ENCODE data around the gene STIM1. TPM values are rescaled to one million over a fixed set of nuclear protein-coding genes. Genes with fewer than 3 reads are reported as not detected.

The STIM1 gene
- total and polyA plus RNA-seq, 10 of the 15 experiments (the other 5 are each of a cell fraction or from before 2014, with no cell fraction given) = 8.6 to 57.7 (median 29.3) TPM

DNA sequence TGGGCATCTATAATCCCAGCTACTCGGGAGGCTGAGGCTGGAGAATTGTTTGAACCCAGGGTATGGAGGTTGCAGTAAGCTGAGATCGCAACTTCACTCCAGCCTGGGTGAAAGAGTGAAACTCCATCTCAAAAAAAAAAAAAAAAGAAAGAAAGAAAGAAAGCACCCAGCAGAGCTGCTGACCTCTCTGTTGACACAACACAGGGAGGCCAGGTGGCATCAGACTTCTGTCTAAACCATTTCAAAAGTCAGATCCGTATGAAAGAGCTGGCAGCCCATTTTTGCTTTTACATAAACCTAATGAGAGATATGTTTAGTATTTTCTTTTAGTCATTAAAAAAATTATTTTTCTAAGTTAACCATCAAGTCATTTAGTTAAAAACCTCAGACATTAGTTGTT lies 174.7 kb downstream of the STIM1 start:
- Histone ChIP-seq H3K9ac (ENCODE audit: control insufficient read depth, insufficient read depth, low read length) (no peak overlapping the region), H3K79me2 (ENCODE audit: control insufficient read depth, insufficient read depth, low read length) (no peaks in the 10 kb centered on the region), H3K4me3 (no peak overlapping the region), H3K4me1 (ENCODE audit: control insufficient read depth, insufficient read depth, low read length) (no peaks in the 10 kb centered on the region), H3K36me3 (ENCODE audit: control insufficient read depth in 2 of 2, insufficient read depth in 2 of 2, low read length in 1 of 2) (peaks cover 0 to 2% of the 10 kb centered on the region in 2 experiments; a peak in 3 of 4 replicates), H4K20me1 (ENCODE audit: control insufficient read depth, insufficient read depth) (no peaks in the 10 kb centered on the region), H3K9me3 (replicated peaks; ENCODE audit: control insufficient read depth, insufficient read depth, low read length) (peaks cover 6% of the 10 kb centered on the region; the same call in 2 of the 3 replicates), H3K27me3 (replicated peaks in 1 of 2; ENCODE audit: control insufficient read depth in 2 of 2, insufficient read depth in 2 of 2, low read length in 1 of 2) (no peaks in the 10 kb centered on the region), H3K4me2 (ENCODE audit: control insufficient read depth, insufficient read depth) (no peak overlapping the region), H3K27ac (ENCODE audit: control insufficient read depth, insufficient read depth) (no peak overlapping the region), H2AFZ (ENCODE audit: control insufficient read depth, low read depth, low read length) (no peak overlapping the region)
- CTCF ChIA-PET = interaction anchor here (1.0 to 1.4 kb wide), 2 partner anchors 175 to 181 kb away, joined by 3 to 4 read pairs; partner anchors contain the start of gene STIM1
- FAIRE-seq (no peak), ATAC-seq (no peak), DNase-seq (ENCODE audit: low read depth, low spot score) (no peak)
- POLR2A ChIA-PET = interaction anchor here (0.7 to 1.4 kb wide), 2 partner anchors 78 to 222 kb away, joined by 3 read pairs; partner anchors contain the start of gene PGAP2
- WGBS (ENCODE audit: insufficient coverage, insufficient replicate concordance, low lambda C conversion rate, missing lambda C conversion rate) = 83% methylated on average over 2 of the region's 3 CpGs
- intact Hi-C loops (cut with micrococcal nuclease; ENCODE audit: unreplicated experiment) (no loop called here), in situ Hi-C loops (cut with MboI) (no loop called here)
- SMC1A ChIA-PET (ENCODE audit: uncharacterized antibody, unreplicated experiment) = no interaction called here
- TF ChIP-seq SMARCA5 (IDR thresholded peaks at IDR 0.05) (no peak), IRF5 (IDR thresholded peaks at IDR 0.05; ENCODE audit: borderline replicate concordance) (no peak), KAT2A (conservative IDR thresholded peaks at IDR 0.05; ENCODE audit: control insufficient read depth, low read depth, low read length) (no peak), SMAD1 (IDR thresholded peaks at IDR 0.05; ENCODE audit: low read depth, partially characterized antibody) (no peak), HSF1 (IDR thresholded peaks at IDR 0.05; ENCODE audit: low read depth, low read length) (no peak), PRDM15 (CRISPR knock-in tag; IDR thresholded peaks at IDR 0.05) (no peak), POLR2AphosphoS2 (IDR thresholded peaks at IDR 0.05; ENCODE audit: low read depth, low read length) (no peak), ZNF384 (IDR thresholded peaks at IDR 0.05; ENCODE audit: borderline replicate concordance, low read depth, low read length) (no peak), IRF4 (IDR thresholded peaks at IDR 0.05; ENCODE audit: low read depth, low read length) (no peak), EED (IDR thresholded peaks at IDR 0.05; ENCODE audit: low read depth) (no peak), CBX5 (IDR thresholded peaks at IDR 0.05; ENCODE audit: low read depth) (no peak), NR2C1 (IDR thresholded peaks at IDR 0.05) (no peak)
- RAD21 ChIA-PET (ENCODE audit: unreplicated experiment) = interaction anchor here (1.0 kb wide), 1 partner anchor 176 kb away, joined by 3 read pairs; no protein-coding TSS in a partner anchor
- no TSS peak for BruUV-seq (replicated peaks)

Measured in GM12878 (cell line).